ENCODE measurements around the gene CYP2B6. TPM values are rescaled to one million over a fixed set of nuclear protein-coding genes. Genes with fewer than 3 reads are reported as not detected.
"Not testable (repeated sequence)": the region's sequence is repeated elsewhere in the genome, so short reads cannot be mapped to it uniquely, and the experiment has no call there.

Gene CYP2B6
- total and polyA plus RNA-seq, 2 donors from 2014 or later: 0.31 to 10.0 TPM

GRCh38 chr19:40995355-40995754 is 4.3 kb downstream of the CYP2B6 start:
- FAIRE-seq (no peak), DNase-seq (no peak)
- no peak for TF ChIP-seq CTCF (IDR thresholded peaks at IDR 0.05; ENCODE audit: borderline replicate concordance, extremely low read depth, insufficient read depth)
- no peak overlapping the region for H3K4me3 ChIP-seq (ENCODE audit: low read length in 3 of 3)
- H3K4me1 ChIP-seq (ENCODE audit: control insufficient read depth in 2 of 3, insufficient read depth in 2 of 3, low read depth in 1 of 3, low read length in 3 of 3): no peaks in the 10 kb centered on the region
- no peaks in the 10 kb centered on the region for H3K27me3 ChIP-seq (ENCODE audit: control insufficient read depth, insufficient read depth, low read length)
- no peak overlapping the region for H3K9ac ChIP-seq (ENCODE audit: low read length in 3 of 3)
- no peaks in the 10 kb centered on the region for H3K36me3 ChIP-seq (ENCODE audit: control insufficient read depth in 2 of 3, insufficient read depth in 3 of 3, low read length in 3 of 3)
- no peak overlapping the region for H3K27ac ChIP-seq (ENCODE audit: low read depth in 2 of 2, low read length in 2 of 2)
- intact Hi-C loops (cut with DNase I): no loop called here
- no peaks in the 10 kb centered on the region for H3K9me3 ChIP-seq (ENCODE audit: control insufficient read depth in 2 of 3, insufficient read depth in 1 of 3, low read length in 3 of 3)

- H3K4me3 ChIP-seq (ENCODE audit: low read length in 3 of 3): not testable (repeated sequence)
Measured at GRCh38 chr19:40999018-40999417, 7.9 kb downstream of the CYP2B6 start.

GRCh38 chr19:41000310-41000737 is 9.2 kb downstream of the CYP2B6 start:
- Histone ChIP-seq H3K27ac (ENCODE audit: low read depth in 2 of 2, low read length in 2 of 2) (no peak overlapping the region), H3K27me3 (ENCODE audit: control insufficient read depth, insufficient read depth, low read length) (no peaks in the 10 kb centered on the region), H3K4me3 (ENCODE audit: low read length in 3 of 3) (no peak overlapping the region), H3K9me3 (ENCODE audit: control insufficient read depth in 2 of 3, insufficient read depth in 1 of 3, low read length in 3 of 3) (no peaks in the 10 kb centered on the region), H3K9ac (ENCODE audit: low read length in 3 of 3) (no peak overlapping the region), H3K4me1 (ENCODE audit: control insufficient read depth in 2 of 3, insufficient read depth in 2 of 3, low read depth in 1 of 3, low read length in 3 of 3) (peaks cover 0 to 2% (median 0%) of the 10 kb centered on the region in 3 donors), H3K36me3 (ENCODE audit: control insufficient read depth in 2 of 3, insufficient read depth in 3 of 3, low read length in 3 of 3) (no peaks in the 10 kb centered on the region)
- no peak for TF ChIP-seq CTCF (IDR thresholded peaks at IDR 0.05; ENCODE audit: borderline replicate concordance, extremely low read depth, insufficient read depth)
- DNase-seq (no peak), FAIRE-seq (no peak)
- intact Hi-C loops (cut with DNase I): no loop called here

More at GRCh38 chr19:40999018-40999417, 7.9 kb downstream of the CYP2B6 start:
- H3K9ac ChIP-seq (ENCODE audit: low read length in 3 of 3); H3K27me3 ChIP-seq (ENCODE audit: control insufficient read depth, insufficient read depth, low read length); FAIRE-seq; intact Hi-C loops (cut with DNase I); H3K27ac ChIP-seq (ENCODE audit: low read depth in 2 of 2, low read length in 2 of 2); H3K36me3 ChIP-seq (ENCODE audit: control insufficient read depth in 2 of 3, insufficient read depth in 3 of 3, low read length in 3 of 3); DNase-seq; H3K9me3 ChIP-seq (ENCODE audit: control insufficient read depth in 2 of 3, insufficient read depth in 1 of 3, low read length in 3 of 3); H3K4me1 ChIP-seq (ENCODE audit: control insufficient read depth in 2 of 3, insufficient read depth in 2 of 3, low read depth in 1 of 3, low read length in 3 of 3): not testable (repeated sequence)

GRCh38 chr19:41001243-41001971 is 10.3 kb downstream of the CYP2B6 start:
- intact Hi-C loops (cut with DNase I): no loop called here
- H3K9ac ChIP-seq (ENCODE audit: low read length in 3 of 3): no peak overlapping the region
- H3K4me3 ChIP-seq (ENCODE audit: low read length in 3 of 3): no peak overlapping the region
- TF ChIP-seq CTCF (IDR thresholded peaks at IDR 0.05; ENCODE audit: borderline replicate concordance, extremely low read depth, insufficient read depth): no peak
- DNase-seq (no peak), FAIRE-seq (no peak)
- no peaks in the 10 kb centered on the region for H3K27me3 ChIP-seq (ENCODE audit: control insufficient read depth, insufficient read depth, low read length)
- H3K9me3 ChIP-seq (ENCODE audit: control insufficient read depth in 2 of 3, insufficient read depth in 1 of 3, low read length in 3 of 3): no peaks in the 10 kb centered on the region
- no peaks in the 10 kb centered on the region for H3K36me3 ChIP-seq (ENCODE audit: control insufficient read depth in 2 of 3, insufficient read depth in 3 of 3, low read length in 3 of 3)
- no peak overlapping the region for H3K27ac ChIP-seq (ENCODE audit: low read depth in 2 of 2, low read length in 2 of 2)
- peaks cover 0 to 2% (median 0%) of the 10 kb centered on the region in 3 donors for H3K4me1 ChIP-seq (ENCODE audit: control insufficient read depth in 2 of 3, insufficient read depth in 2 of 3, low read depth in 1 of 3, low read length in 3 of 3)

- H3K27ac ChIP-seq (ENCODE audit: low read depth in 2 of 2, low read length in 2 of 2); H3K9ac ChIP-seq (ENCODE audit: low read length in 3 of 3); FAIRE-seq; H3K36me3 ChIP-seq (ENCODE audit: control insufficient read depth in 2 of 3, insufficient read depth in 3 of 3, low read length in 3 of 3); H3K4me1 ChIP-seq (ENCODE audit: control insufficient read depth in 2 of 3, insufficient read depth in 2 of 3, low read depth in 1 of 3, low read length in 3 of 3); H3K9me3 ChIP-seq (ENCODE audit: control insufficient read depth in 2 of 3, insufficient read depth in 1 of 3, low read length in 3 of 3); H3K27me3 ChIP-seq (ENCODE audit: control insufficient read depth, insufficient read depth, low read length); intact Hi-C loops (cut with DNase I): not testable (repeated sequence)
- peak overlapping the region in 2 of 3 donors; percentile 21 to 50 for H3K4me3 ChIP-seq (ENCODE audit: low read length in 3 of 3)
- peak in 4 of 5 donors; percentile 49 to 77 (median 62) for DNase-seq
Measured at GRCh38 chr19:41003656-41004055, 12.6 kb downstream of the CYP2B6 start.

All from kidney (tissue), 14 donors.